Mesenchymal stem cell (in vitro differentiated cells and primary cell): ENCODE results near the gene SLC15A1.

ENCODE experiments used
- DNase-seq: peaks from one replicate; pipeline ENCODE4 v3.0.0-alpha.2; 2013
- H2AFZ ChIP-seq: one replicate; pipeline ENCODE4 v1.6.1; 2013; ENCODE audit warnings: low read depth, mild to moderate bottlenecking, control low read depth, inconsistent platforms, low read length, moderate library complexity
- H2AK5ac ChIP-seq: 2 replicates; pipeline ENCODE4 v1.6.1; 2013; ENCODE audit warnings: low read length, moderate library complexity, mild to moderate bottlenecking, inconsistent platforms; ENCODE audit not compliant: severe bottlenecking
- H2BK120ac ChIP-seq: one replicate; pipeline ENCODE4 v1.6.1; 2013; ENCODE audit warnings: low read depth, mild to moderate bottlenecking, inconsistent platforms, low read length, moderate library complexity
- H2BK12ac ChIP-seq, 2 experiments: one replicate each; pipeline ENCODE4 v1.6.1; 2013; ENCODE audit warnings: inconsistent platforms in 2 of 2, low read length in 2 of 2, mild to moderate bottlenecking in 2 of 2, moderate library complexity in 2 of 2, control low read depth in 1 of 2
- H2BK15ac ChIP-seq: one replicate; pipeline ENCODE4 v1.6.1; 2013; ENCODE audit warnings: mild to moderate bottlenecking, low read depth, inconsistent platforms; ENCODE audit not compliant: poor library complexity, severe bottlenecking
- H2BK5ac ChIP-seq: 2 replicates; pipeline ENCODE4 v1.6.1; 2013; ENCODE audit warnings: low read depth, mild to moderate bottlenecking, low read length, control low read depth, inconsistent platforms; ENCODE audit not compliant: poor library complexity, severe bottlenecking
- H3K14ac ChIP-seq, 2 experiments: one replicate each; pipeline ENCODE4 v1.6.1; 2013; ENCODE audit warnings: inconsistent platforms in 2 of 2, low read length in 2 of 2, control low read depth in 1 of 2, mild to moderate bottlenecking in 1 of 2, moderate library complexity in 1 of 2
- H3K18ac ChIP-seq, 2 experiments: one replicate each; pipeline ENCODE4 v1.6.1; 2013; ENCODE audit warnings: inconsistent platforms in 2 of 2, low read length in 2 of 2, control low read depth in 1 of 2, low read depth in 1 of 2, mild to moderate bottlenecking in 1 of 2
- H3K23ac ChIP-seq, 2 experiments: one replicate each; pipeline ENCODE4 v1.6.1; 2013; ENCODE audit warnings: inconsistent platforms in 2 of 2, low read length in 2 of 2, mild to moderate bottlenecking in 2 of 2, moderate library complexity in 2 of 2, control low read depth in 1 of 2
- H3K27ac ChIP-seq: 2 replicates; pipeline ENCODE4 v1.5.1; 2013; ENCODE audit warnings: mild to moderate bottlenecking, moderate library complexity, low read length, control low read depth, inconsistent platforms; ENCODE audit not compliant: poor library complexity, severe bottlenecking
- H3K27me3 ChIP-seq, 2 experiments: 2 replicates each; pipeline versions ENCODE4 v1.6.1 to v1.7.0; 2013; ENCODE audit warnings: low read length in 2 of 2, mild to moderate bottlenecking in 2 of 2, moderate library complexity in 2 of 2, control low read depth in 1 of 2, inconsistent platforms in 1 of 2; ENCODE audit not compliant: control insufficient read depth in 1 of 2, insufficient read depth in 1 of 2
- H3K36me3 ChIP-seq, 2 experiments: 2 replicates each; pipeline versions ENCODE4 v1.6.1 to v1.7.0; 2013; ENCODE audit warnings: low read length in 2 of 2, control low read depth in 1 of 2, inconsistent platforms in 1 of 2, low read depth in 1 of 2, mild to moderate bottlenecking in 1 of 2; ENCODE audit not compliant: insufficient read depth in 2 of 2, control insufficient read depth in 1 of 2
- H3K4ac ChIP-seq, 2 experiments: one replicate each; pipeline ENCODE4 v1.6.1; 2013; ENCODE audit warnings: inconsistent platforms in 2 of 2, low read length in 2 of 2, mild to moderate bottlenecking in 2 of 2, moderate library complexity in 2 of 2, control low read depth in 1 of 2, low read depth in 1 of 2
- H3K4me1 ChIP-seq: 2 replicates; pipeline ENCODE4 v1.6.1; 2013; ENCODE audit warnings: low read depth, low read length, control low read depth; ENCODE audit not compliant: control insufficient read depth, insufficient read depth
- H3K4me2 ChIP-seq: 2 replicates; pipeline ENCODE4 v1.6.1; 2013; ENCODE audit warnings: low read length, mild to moderate bottlenecking, inconsistent platforms; ENCODE audit not compliant: poor library complexity, severe bottlenecking
- H3K4me3 ChIP-seq, 2 experiments: 2 replicates each; pipeline versions ENCODE4 v1.5.1 to v1.7.0; 2013; ENCODE audit warnings: low read length in 2 of 2, mild to moderate bottlenecking in 2 of 2, control low read depth in 1 of 2, low read depth in 1 of 2; ENCODE audit not compliant: insufficient read depth in 1 of 2
- H3K79me1 ChIP-seq: replicated peaks from 2 replicates; pipeline ENCODE4 v1.6.1; 2013; ENCODE audit warnings: mild to moderate bottlenecking, control low read depth, low read length, inconsistent platforms; ENCODE audit not compliant: poor library complexity, severe bottlenecking
- H3K9ac ChIP-seq: 2 replicates; pipeline ENCODE4 v1.7.0; 2013; ENCODE audit warnings: mild to moderate bottlenecking, low read length, moderate library complexity
- H3K9me3 ChIP-seq: 2 replicates; pipeline ENCODE4 v1.7.0; 2013; ENCODE audit warnings: mild to moderate bottlenecking, low read length; ENCODE audit not compliant: control insufficient read depth
- H4K8ac ChIP-seq: one replicate; pipeline ENCODE4 v1.6.1; 2013; ENCODE audit warnings: inconsistent platforms, mild to moderate bottlenecking, low read length, moderate library complexity
- H4K91ac ChIP-seq: one replicate; pipeline ENCODE4 v1.6.1; 2013; ENCODE audit warnings: mild to moderate bottlenecking, low read length, inconsistent platforms
- WGBS: methylation state at CpG from one replicate; pipeline ENCODE4 v1.1.7; 2013; ENCODE audit warnings: mixed read lengths; 5-methylcytosine and 5-hydroxymethylcytosine counted together

SLC15A1 gene

DNA sequence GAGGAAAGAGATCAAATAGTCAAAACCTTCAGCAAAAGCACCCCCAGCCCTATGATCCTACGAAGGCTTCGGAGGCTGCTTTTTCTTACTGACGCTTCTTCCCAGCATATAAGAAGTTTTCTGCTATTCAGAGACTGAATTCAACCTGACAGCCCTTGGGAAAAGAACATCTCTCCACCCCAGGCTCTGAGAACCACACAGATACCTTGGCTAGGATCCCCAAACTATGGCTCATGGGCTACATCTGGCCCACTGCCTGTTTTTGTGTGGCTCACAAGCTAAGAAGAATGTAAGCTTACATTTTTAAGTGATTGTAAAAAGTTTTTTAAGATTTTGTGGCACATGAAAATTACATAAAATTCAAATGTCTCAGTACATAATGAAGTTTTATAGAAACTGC lies 3.0 kb downstream of the SLC15A1 start:
- no peak overlapping the region for H3K27ac ChIP-seq
- peaks cover 0 to 6% of the 10 kb centered on the region in 2 experiments for H3K36me3 ChIP-seq
- H3K18ac ChIP-seq: no peak overlapping the region
- DNase-seq: no peak
- no peak overlapping the region for H2BK120ac ChIP-seq
- H3K4ac ChIP-seq: no peak overlapping the region
- peaks cover 25 to 28% of the 10 kb centered on the region in 2 experiments for H3K27me3 ChIP-seq
- H4K91ac ChIP-seq: no peak overlapping the region
- H3K14ac ChIP-seq: no peak overlapping the region
- no peak overlapping the region for H3K4me3 ChIP-seq
- H2BK15ac ChIP-seq: no peak overlapping the region
- H3K4me2 ChIP-seq: no peak overlapping the region
- no peak overlapping the region for H4K8ac ChIP-seq
- H2AFZ ChIP-seq: no peak overlapping the region
- no peak overlapping the region for H2BK12ac ChIP-seq
- no peaks in the 10 kb centered on the region for H3K79me1 ChIP-seq
- H3K9ac ChIP-seq: no peak overlapping the region
- H2AK5ac ChIP-seq: no peak overlapping the region
- 65% methylated on average over 3 of the region's 3 CpGs for WGBS
- no peak overlapping the region for H3K23ac ChIP-seq
- peaks cover 6% of the 10 kb centered on the region for H3K9me3 ChIP-seq
- H2BK5ac ChIP-seq: no peak overlapping the region
- H3K4me1 ChIP-seq: peaks cover 17% of the 10 kb centered on the region

DNA sequence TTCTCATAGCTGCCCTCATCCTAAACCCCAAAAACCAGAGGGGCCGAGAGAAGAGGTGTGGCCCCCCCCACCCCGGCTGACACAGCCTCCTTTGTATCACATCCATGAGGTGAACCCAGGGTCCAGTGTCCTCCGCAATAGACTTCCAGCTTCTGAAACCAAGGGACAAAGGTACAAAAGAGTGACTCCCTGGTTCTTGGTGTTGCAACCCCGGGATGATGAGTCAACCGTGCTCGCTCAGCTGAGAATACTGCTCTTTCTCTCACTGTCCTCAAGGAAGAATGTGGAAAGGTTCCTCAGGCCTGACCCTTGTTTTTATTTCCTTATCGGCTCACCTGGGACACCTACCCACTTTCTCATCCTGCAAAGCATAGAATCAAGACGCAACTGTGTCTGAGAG lies 5.5 kb downstream of the SLC15A1 start:
- no peak overlapping the region for H3K4me2 ChIP-seq
- no peak overlapping the region for H3K18ac ChIP-seq
- no peaks in the 10 kb centered on the region for H3K36me3 ChIP-seq
- DNase-seq: peak; percentile 37
- no peak overlapping the region for H3K23ac ChIP-seq
- no peaks in the 10 kb centered on the region for H3K9me3 ChIP-seq
- no peak overlapping the region for H4K8ac ChIP-seq
- 93% methylated on average over 8 of the region's 8 CpGs for WGBS
- H2AFZ ChIP-seq: no peak overlapping the region
- H3K27ac ChIP-seq: no peak overlapping the region
- H3K79me1 ChIP-seq: no peaks in the 10 kb centered on the region
- no peak overlapping the region for H3K14ac ChIP-seq
- H2BK12ac ChIP-seq: no peak overlapping the region
- H2AK5ac ChIP-seq: no peak overlapping the region
- H3K4ac ChIP-seq: no peak overlapping the region
- no peak overlapping the region for H3K9ac ChIP-seq
- no peak overlapping the region for H2BK15ac ChIP-seq
- no peak overlapping the region for H2BK5ac ChIP-seq
- H3K4me3 ChIP-seq: no peak overlapping the region
- no peak overlapping the region for H4K91ac ChIP-seq
- H2BK120ac ChIP-seq: no peak overlapping the region
- peaks cover 11 to 20% of the 10 kb centered on the region in 2 experiments for H3K27me3 ChIP-seq
- H3K4me1 ChIP-seq: peaks cover 9% of the 10 kb centered on the region

DNA sequence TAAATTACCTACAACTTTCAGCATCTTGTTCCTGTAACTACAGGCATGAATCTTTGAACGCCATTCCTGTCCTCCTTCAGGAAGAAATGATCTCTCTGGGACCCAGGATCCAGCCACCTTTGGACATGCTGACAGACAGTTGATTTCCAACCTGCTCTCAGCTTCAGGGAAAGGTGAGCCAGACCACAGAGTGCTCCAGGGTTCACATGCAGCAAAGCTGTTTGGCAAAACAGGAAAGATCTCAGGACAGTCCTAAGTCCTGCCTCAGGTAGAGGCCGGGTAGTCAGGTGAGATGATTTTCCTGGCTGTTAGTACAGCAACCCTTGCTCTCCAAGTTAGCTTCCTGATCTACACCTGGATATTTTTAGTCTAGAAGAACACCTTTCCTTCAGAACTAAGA lies 9.1 kb downstream of the SLC15A1 start:
- WGBS: 92% methylated on average over 2 of the region's 2 CpGs
- no peak overlapping the region for H4K8ac ChIP-seq
- H3K4me1 ChIP-seq: peaks cover 4% of the 10 kb centered on the region

DNA sequence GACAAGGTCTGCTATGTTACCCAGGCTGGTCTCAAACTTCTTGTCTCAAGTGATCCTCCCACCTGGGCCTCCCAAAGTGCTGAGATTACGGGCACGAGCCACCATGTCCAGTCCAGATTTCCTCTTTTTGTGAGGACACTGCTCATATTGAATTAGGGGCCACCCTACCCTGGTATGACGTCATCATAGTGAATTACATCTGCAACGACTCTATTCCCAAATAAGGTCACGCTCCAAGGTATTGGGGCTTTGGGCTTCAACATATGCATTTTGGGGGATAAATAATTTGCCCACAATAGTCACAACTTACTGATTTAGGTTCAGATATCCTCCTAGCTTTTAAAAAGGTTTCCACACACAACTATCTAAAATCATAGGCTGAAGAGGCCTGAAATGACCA lies 9.5 kb downstream of the SLC15A1 start:
- Histone ChIP-seq H3K23ac (no peak overlapping the region), H3K4me3 (no peak overlapping the region)
- 97% methylated on average over 5 of the region's 5 CpGs for WGBS

More for the DNA sequence above, 9.1 kb downstream of the SLC15A1 start:
- no peaks in the 10 kb centered on the region for H3K9me3 ChIP-seq
- no peak overlapping the region for H2BK15ac ChIP-seq
- H2AFZ ChIP-seq: no peak overlapping the region
- no peak overlapping the region for H2AK5ac ChIP-seq
- H3K9ac ChIP-seq: no peak overlapping the region
- H3K36me3 ChIP-seq: no peaks in the 10 kb centered on the region
- no peak overlapping the region for H3K14ac ChIP-seq
- no peak overlapping the region for H3K4me3 ChIP-seq
- H3K27ac ChIP-seq: no peak overlapping the region
- no peak overlapping the region for H2BK5ac ChIP-seq
- DNase-seq: no peak
- H3K79me1 ChIP-seq: no peaks in the 10 kb centered on the region
- H4K91ac ChIP-seq: no peak overlapping the region
- H2BK12ac ChIP-seq: no peak overlapping the region
- H3K4ac ChIP-seq: no peak overlapping the region
- no peak overlapping the region for H3K4me2 ChIP-seq
- no peak overlapping the region for H3K18ac ChIP-seq
- peaks cover 0 to 14% of the 10 kb centered on the region in 2 experiments for H3K27me3 ChIP-seq
- no peak overlapping the region for H3K23ac ChIP-seq
- H2BK120ac ChIP-seq: no peak overlapping the region

More for the DNA sequence above, 9.5 kb downstream of the SLC15A1 start:
- no peak overlapping the region for H3K4me2 ChIP-seq
- DNase-seq: no peak
- H3K14ac ChIP-seq: no peak overlapping the region
- no peak overlapping the region for H3K18ac ChIP-seq
- H3K27ac ChIP-seq: no peak overlapping the region
- no peak overlapping the region for H2BK12ac ChIP-seq
- no peak overlapping the region for H2BK15ac ChIP-seq
- H3K9me3 ChIP-seq: no peaks in the 10 kb centered on the region
- H3K4me1 ChIP-seq: peaks cover 4% of the 10 kb centered on the region
- peaks cover 0 to 14% of the 10 kb centered on the region in 2 experiments for H3K27me3 ChIP-seq
- no peaks in the 10 kb centered on the region for H3K36me3 ChIP-seq
- H4K8ac ChIP-seq: no peak overlapping the region
- H4K91ac ChIP-seq: no peak overlapping the region
- H3K4ac ChIP-seq: no peak overlapping the region
- H3K79me1 ChIP-seq: no peaks in the 10 kb centered on the region
- H3K9ac ChIP-seq: no peak overlapping the region
- no peak overlapping the region for H2BK5ac ChIP-seq
- H2AFZ ChIP-seq: no peak overlapping the region
- no peak overlapping the region for H2AK5ac ChIP-seq
- no peak overlapping the region for H2BK120ac ChIP-seq
